ENCODE measurements around the gene SYS1.
"Not testable (repeated sequence)": the region's sequence is repeated elsewhere in the genome, so short reads cannot be mapped to it uniquely, and the experiment has no call there.

Gene SYS1

DNA sequence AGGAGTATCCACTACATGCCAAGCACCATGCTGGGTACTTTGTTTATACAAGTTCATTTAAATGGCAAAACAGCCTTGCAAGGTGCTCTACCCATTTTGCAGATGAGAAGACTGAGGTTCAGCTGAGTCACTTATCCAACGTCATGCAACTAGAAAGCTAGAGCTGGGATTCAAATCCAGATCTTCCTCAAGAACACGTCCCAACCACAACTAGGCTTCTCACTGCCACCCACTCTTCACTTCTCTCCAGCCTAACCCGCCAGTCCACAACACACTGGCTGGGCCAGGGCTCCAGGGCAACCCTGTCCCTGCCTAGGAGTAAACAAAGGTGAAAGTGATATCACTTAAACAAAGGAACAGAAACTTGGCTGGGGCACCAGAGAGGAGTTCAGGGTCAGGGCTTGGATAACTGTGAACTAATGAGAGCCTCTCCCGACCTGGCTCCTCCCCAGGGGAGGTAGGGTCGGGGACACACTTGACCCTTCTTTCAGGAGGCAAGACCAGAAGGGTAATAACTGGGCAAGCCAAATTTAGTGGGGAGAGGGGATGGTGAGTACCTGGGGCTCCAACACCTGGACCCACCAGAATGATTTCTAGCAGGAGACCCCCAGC is 22.6 kb upstream of the SYS1 start:
- DNase-seq = no peak

DNA sequence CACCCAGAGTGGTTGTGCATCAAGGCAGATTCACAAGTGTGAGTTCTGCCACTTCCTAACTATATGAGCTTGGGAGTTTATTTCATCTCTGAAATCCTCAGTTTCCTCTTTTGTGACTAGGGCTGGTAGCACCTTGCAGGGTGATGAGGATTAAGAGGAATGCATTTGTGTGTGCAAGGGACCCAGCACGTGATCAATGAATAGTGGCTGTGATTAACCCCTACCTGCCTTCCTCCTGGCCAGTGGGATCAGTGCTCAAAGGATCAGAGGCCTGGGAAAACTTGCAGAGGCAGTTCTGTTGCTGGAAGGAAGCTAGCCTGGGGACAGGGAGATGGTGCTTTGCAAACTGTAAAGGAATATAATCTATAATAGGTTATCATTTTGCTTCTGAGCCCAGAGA is 22.0 kb upstream of the SYS1 start:
- DNase-seq = no peak

DNA sequence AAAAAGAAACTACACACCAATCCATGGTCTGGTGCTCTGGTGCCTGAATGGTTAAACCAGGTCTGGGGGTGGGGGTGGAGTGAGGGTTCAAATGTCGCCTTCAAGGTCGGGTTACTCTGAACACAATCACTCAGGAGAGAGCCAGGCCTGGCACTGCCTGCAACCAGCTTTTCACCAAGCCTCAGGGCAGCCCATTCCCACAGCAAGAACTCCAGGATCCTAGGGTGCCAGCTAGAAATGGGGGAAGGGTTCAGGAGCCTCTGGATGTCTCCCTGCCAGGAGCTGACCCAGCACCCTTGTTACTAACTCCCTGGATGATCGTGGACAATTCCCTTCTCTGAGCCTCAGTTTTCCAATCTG is 21.4 kb upstream of the SYS1 start:
- no peak for DNase-seq

DNA sequence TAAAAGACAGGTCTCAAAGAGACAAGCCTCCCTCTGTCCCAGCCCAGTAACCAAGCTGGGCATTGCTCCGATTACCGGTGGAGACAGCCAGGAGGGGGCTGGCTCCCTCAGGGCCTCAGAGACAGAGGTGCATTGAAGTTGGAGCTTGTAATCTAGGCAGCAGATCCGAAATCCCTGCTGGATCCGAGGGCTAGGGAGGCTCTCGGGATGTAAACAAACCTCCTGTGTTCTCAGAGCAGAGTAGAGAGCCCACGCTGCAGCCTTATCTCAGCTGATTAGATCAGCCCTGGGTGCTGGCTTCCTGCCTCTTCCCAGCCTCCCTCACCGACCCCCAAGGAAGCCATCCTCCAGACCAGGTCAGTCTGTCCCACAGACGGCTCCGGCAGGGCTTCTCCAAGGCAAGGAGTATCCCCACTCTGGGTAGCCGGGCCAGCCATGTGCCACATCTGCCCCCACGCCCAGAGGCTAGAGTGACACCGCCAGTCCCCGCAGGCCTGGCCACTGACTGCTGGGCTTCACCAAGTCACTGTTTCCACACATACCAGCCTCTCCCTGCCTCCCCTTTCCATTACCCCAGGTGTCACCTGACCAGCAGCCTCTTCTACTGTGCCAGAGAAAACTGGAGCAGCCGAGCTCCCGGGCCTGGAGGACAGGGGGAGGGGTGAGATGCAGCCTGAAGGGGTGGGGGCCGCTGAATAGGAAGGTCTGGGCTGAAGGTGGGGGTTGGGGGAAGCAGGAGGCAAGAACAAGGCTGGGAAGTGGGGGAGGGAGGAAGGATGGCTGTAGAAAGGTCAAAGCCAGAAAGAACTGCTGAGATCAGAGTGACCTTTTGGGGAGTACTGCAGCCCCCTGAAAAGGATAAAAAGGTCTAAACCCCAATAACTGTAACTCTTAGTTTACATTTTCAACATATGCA is 20.8 kb upstream of the SYS1 start:
- DNase-seq = no peak

- no peak for DNase-seq
Observed at GRCh38 chr20:45342855-45343531, 20.0 kb upstream of the SYS1 start.

DNA sequence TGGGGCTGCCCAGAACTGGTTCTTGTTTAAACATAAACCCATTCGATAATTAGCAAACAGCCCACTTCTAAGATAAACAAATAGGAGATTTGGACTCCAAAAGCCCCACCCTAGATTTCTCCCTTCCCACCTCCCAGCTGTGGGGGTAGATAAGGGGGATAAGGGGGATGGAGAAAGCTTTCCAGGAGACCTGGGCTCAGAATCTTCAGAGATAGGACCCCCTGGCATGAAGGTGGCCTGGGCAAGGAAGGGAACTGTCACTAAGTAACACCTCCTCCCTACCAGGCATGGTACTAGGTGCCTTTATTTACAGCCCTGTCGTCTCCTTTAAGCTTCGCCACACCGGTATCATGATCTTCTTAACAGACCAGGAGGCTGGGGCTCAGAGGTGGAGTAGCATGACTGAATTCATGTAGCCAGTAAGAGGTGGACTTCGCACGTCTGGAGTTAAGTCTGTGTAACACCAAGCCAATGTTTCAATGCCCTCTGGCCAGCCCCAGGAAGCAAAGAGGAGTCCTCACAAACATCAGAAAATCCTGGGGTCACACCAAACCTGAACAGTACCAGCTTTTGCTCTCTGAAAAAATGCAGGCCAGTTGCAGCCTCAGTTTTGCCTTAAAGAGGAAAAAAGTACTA is 19.3 kb upstream of the SYS1 start:
- no peak for DNase-seq

- peak; percentile 26 for DNase-seq
Observed at GRCh38 chr20:45344168-45344860, 18.6 kb upstream of the SYS1 start.

- DNase-seq = no peak
Observed at GRCh38 chr20:45345104-45345936, 17.6 kb upstream of the SYS1 start.

DNA sequence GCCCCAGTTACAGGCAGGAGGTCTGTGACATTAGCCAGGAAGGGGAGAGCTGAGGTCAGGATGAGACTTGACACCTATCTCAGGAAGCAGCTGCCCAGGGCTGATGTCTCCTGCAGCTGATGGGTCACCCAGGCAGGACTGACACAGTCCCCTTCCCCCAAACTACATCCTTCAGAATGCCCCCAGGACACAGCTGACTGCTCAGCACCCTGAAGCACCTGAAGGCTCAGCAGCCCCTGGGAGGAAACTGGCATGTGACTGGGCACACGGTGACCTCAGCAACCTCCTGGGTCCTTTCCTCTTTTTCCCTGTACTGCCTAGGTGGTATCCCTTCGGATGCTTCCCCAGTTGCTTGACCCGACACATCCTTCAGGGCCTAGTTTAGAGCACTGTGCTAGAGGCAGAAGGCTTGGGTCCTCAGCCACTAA is 16.7 kb upstream of the SYS1 start:
- DNase-seq = no peak

- DNase-seq = no peak
Observed at GRCh38 chr20:45346851-45347250, 16.1 kb upstream of the SYS1 start.

DNA sequence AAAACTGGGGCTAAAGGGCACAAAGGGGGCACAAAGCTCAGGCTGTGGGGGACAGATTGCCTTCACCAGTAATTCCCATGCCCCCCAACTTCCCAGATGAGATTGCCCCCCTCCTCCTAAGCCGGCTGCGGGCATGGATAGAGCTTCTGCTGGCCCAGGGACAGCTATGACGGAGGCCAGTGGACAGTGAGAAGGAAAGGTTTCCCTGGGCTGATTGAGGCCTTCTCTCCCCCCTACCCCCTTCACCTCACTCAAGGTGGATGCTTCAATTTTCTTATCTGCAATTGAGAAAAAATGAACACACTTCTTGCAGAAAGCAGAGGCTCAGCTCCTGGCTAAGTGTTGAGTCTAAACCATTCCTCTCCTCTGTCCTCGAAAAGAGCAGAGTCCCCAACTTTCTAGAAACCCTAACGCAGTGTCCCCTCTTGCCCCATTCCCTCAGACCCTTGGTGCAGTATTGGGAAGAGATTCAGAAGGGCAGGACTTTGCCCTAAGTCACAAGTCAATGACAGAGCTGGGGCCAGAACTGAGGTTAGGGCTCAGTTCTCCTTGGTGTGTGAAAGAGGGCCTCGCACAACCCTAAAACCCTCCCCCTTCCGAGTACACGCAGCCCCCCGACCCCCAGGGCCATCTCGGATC is 15.5 kb upstream of the SYS1 start:
- no peak for DNase-seq

DNA sequence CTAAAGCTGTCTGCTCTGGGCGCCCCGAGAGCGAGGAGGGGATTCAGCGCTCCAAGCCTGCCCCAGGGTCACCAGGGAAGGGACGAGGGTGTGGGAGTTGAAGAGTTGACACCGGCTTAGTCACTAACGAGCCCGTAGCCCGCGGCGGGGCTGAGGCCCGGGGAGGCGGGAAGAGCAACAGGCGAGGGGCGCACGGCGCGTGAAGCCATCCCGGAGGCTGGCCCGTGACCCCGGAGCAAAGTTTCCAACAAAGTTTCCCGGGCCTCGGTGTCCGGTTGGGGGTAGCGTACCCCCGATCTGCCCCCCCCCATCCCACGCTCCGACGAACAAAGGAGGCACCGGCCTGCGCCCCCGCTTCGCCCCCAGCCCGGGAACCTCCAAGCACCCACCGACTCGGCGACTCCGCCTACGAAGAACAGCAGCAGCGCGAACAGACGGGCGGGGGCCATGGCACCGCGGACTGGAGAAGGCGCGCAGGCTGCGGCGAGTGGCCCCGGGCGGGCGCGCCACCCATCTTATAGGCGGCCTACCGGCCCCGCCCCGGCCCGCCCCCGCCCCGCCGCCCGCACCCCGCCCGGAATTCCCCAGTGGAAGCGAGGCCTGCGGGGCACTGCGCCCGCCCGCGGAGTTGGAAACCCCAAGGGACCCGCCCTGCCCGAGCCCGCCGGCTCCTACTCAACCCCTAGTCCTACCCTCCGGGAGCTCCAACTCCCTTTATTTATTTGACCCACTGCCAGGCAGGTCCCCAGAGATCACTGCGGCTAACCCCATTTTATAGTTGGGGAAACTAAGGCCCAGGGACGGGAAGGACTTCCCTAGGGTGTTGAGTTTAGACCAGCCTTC is 14.8 kb upstream of the SYS1 start, which contains the start of gene SDC4:
Gene SDC4, minus strand, starts transcription at position 489 of the 843 bp plus-strand sequence. Its CDS starts 40 bp downstream, at position 449.
- peak; percentile 61 for DNase-seq

GRCh38 chr20:45350217-45350616 is 12.7 kb upstream of the SYS1 start:
- DNase-seq = no peak

GRCh38 chr20:45350795-45351194 is 12.2 kb upstream of the SYS1 start:
- not testable (repeated sequence) for DNase-seq

DNA sequence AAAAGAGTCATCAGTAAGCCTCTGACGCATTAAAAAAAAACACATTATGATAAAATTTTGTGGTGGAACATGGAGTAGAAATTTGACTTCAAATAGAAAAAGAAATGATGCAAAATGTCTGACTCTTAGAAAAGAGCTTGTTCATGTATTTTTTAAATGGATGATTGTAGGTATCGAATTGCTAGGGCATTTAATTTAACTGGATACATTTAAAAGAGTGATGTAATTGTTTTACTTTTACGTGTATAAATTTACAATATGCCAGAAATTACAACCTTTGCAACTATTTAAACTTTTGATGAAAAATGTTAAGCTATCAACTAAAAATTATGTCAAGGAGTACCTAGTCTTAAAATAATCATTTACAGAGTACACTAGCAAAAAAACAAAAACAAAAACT is 10.2 kb upstream of the SYS1 start:
- no peak for DNase-seq

- no peak for DNase-seq
Observed at GRCh38 chr20:45353746-45354145, 9.2 kb upstream of the SYS1 start.

DNA sequence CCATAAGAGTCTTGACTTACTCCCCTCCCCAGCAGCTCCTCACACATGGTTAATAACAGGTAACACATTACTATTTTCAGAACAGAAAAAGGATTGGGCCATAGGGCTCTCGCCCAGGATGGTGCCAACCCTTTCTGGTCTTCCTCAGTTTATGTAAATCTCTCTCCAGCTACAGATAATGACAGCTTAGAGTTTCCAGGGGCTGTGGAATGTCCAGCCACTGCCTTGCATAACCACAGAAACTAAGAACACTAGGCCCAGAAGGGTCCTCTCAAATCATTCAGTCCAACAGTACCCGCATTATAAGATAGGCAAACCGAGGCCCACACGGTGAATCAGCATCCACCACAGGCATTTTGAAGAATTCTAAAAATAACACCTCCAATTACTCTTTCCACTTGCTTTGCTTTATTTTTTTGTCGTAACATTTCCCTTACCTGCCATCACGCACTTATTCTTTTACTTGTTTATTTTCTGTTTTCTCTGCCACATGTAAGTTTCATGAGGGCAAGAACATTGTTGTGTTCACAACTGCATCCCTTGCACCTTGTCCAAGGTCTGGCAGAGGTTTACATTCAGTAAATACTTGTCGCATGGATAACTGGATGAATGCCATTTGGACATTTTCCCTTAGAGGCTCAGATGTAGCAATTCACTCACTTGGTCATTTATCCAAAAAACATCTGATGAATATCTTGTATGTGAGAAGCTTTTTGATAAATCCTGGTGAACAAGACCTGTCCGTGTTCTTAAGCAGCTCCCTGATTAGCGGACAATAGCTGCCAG is 8.3 kb upstream of the SYS1 start:
- DNase-seq = no peak

- DNase-seq = no peak
Observed at GRCh38 chr20:45355209-45356084, 7.5 kb upstream of the SYS1 start.
